ENCODE data around the gene OR52J3.

Gene OR52J3

GRCh38 chr11:5092821-5093585, 46.7 kb downstream of the OR52J3 start:
- in situ Hi-C loops (cut with HindIII; ENCODE audit: low sequenced_read_pairs): no loop called here

GRCh38 chr11:5096011-5096410, 49.7 kb downstream of the OR52J3 start:
- in situ Hi-C loops (cut with HindIII; ENCODE audit: low sequenced_read_pairs): no loop called here
